ENCODE measurements around the gene RPA1. TPM values are rescaled to one million over a fixed set of nuclear protein-coding genes. Genes with fewer than 3 reads are reported as not detected.

Gene RPA1
- total and polyA plus RNA-seq, 2 of the 8 experiments (the other 6 are each of a cell fraction or from before 2014, with no cell fraction given), result 79.1 to 194 TPM

DNA sequence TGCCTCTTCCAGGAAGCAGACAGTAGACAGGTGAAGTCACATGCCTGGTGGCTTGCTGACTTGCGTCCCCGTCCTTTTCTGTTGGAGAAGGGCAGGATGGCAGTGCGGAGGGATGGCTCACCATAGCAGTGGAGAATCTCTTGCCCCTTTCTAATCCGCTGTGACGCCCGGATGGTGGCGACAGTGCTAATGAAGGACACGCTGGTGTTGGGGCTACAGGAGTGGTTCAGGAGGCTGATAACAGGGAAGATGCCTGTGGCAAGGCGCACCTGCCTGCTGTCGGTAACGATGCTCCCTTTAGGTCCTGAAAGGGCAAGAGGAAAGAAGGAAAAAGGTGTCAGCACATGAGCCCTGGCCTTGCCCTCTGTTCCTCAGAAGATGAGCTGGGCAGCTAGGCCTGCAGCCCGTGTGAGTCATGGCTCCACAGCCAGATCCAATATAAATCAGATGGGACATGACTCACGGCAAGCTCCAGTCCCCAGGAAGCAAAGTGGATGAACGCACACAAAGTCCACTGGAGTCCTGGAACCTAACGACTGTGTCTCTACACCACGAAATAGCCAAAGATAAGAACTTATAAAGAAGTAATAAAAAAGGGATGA is 42.4 kb upstream of the RPA1 start:
- no peaks in the 10 kb centered on the region for H3K27me3 ChIP-seq (replicated peaks in 1 of 4; ENCODE audit: control insufficient read depth in 3 of 4, extremely low read depth in 1 of 4, insufficient read depth in 3 of 4, low read length in 3 of 4)
- FAIRE-seq (no peak), DNase-seq (ENCODE audit: low read depth in 1 of 2, low spot score in 2 of 2) (no peak)
- H3K9ac ChIP-seq (replicated peaks in 1 of 4; ENCODE audit: extremely low read depth in 1 of 4, low read depth in 3 of 4, low read length in 3 of 4), result no peak overlapping the region
- no peak overlapping the region for H3K23ac ChIP-seq (ENCODE audit: insufficient read length)
- TF ChIP-seq SIX5 (IDR thresholded peaks at IDR 0.05; ENCODE audit: low read depth, low read length) (no peak), EP300 (IDR thresholded peaks at IDR 0.05; ENCODE audit: borderline replicate concordance in 1 of 2, low read depth in 2 of 2, low read length in 2 of 2) (no peak), BCL11A (IDR thresholded peaks at IDR 0.05; ENCODE audit: low read depth in 2 of 2, low read length in 2 of 2) (no peak), TBP (IDR thresholded peaks at IDR 0.05; ENCODE audit: low read depth, low read length) (no peak), CHD2 (IDR thresholded peaks at IDR 0.05; ENCODE audit: low read length) (no peak), GTF2F1 (IDR thresholded peaks at IDR 0.05; ENCODE audit: borderline replicate concordance, low read depth, low read length) (no peak)
- no peak overlapping the region; the same call in 1 of the 2 replicates for H4K8ac ChIP-seq (ENCODE audit: extremely low read depth, insufficient read depth, low read length)
- ChIA-PET POLR2A (ENCODE audit: partially characterized antibody) (interaction anchor here (1.2 to 1.7 kb wide), 2 partner anchors 10 to 15 kb away, joined by 3 to 4 read pairs; no protein-coding TSS in a partner anchor), CTCF (ENCODE audit: partially characterized antibody) (interaction anchor here (1.6 kb wide), 1 partner anchor 66 kb away, joined by 7 read pairs; no protein-coding TSS in a partner anchor)
- no peaks in the 10 kb centered on the region for H3K79me1 ChIP-seq (ENCODE audit: low read depth, low read length)
- no peak overlapping the region for H2BK12ac ChIP-seq (ENCODE audit: low read depth, low read length)
- no peak overlapping the region for H3K18ac ChIP-seq (ENCODE audit: extremely low read depth, low read length)
- H2AFZ ChIP-seq (ENCODE audit: low read length), result no peak overlapping the region
- no peaks in the 10 kb centered on the region for H3K9me3 ChIP-seq (ENCODE audit: insufficient read depth in 2 of 2, low read depth in 1 of 2, low read length in 1 of 2)
- H4K5ac ChIP-seq (ENCODE audit: insufficient read length, low read depth, low read length), result no peak overlapping the region
- WGBS, 2 experiments (ENCODE audit: extremely low coverage in 1 of 2, insufficient coverage in 1 of 2, insufficient read length in 1 of 2, insufficient replicate concordance in 2 of 2, low coverage in 1 of 2, low lambda C conversion rate in 2 of 2, missing lambda C conversion rate in 1 of 2), result 90% methylated on average over 16 of the region's 16 CpGs; no CpG with 5 or more reads in 1 of the 2 experiments
- H3K23me2 ChIP-seq (ENCODE audit: low read depth, low read length), result no peaks in the 10 kb centered on the region
- H3K4me1 ChIP-seq (replicated peaks in 1 of 4; ENCODE audit: control insufficient read depth in 3 of 4, insufficient read depth in 4 of 4, low read length in 3 of 4), result no peaks in the 10 kb centered on the region
- no peak overlapping the region for H3K27ac ChIP-seq (ENCODE audit: low read depth, low read length)
- H2BK20ac ChIP-seq (ENCODE audit: low read length), result no peak overlapping the region
- H2BK120ac ChIP-seq (replicated peaks; ENCODE audit: low read depth, low read length), result no peak overlapping the region
- H3K4ac ChIP-seq (replicated peaks; ENCODE audit: insufficient read length, low read depth, low read length), result no peak overlapping the region
- H3K14ac ChIP-seq (ENCODE audit: insufficient read length), result no peak overlapping the region
- no peak overlapping the region for H3K4me2 ChIP-seq (ENCODE audit: insufficient read depth in 1 of 2, low read depth in 2 of 2, low read length in 2 of 2)
- no peak overlapping the region for H2BK15ac ChIP-seq (ENCODE audit: low read length)
- no peak overlapping the region for H2AK5ac ChIP-seq (ENCODE audit: low read depth, low read length)
- no peak overlapping the region for H4K91ac ChIP-seq (replicated peaks; ENCODE audit: insufficient read length, low read length)
- H2BK5ac ChIP-seq (ENCODE audit: low read depth, low read length), result no peak overlapping the region
- no peak overlapping the region for H3K56ac ChIP-seq (replicated peaks; ENCODE audit: insufficient read length, low read depth, low read length)
- H3K36me3 ChIP-seq (ENCODE audit: control insufficient read depth in 2 of 4, insufficient read depth in 4 of 4, low read length in 3 of 4), result peaks cover 6 to 31% (median 13%) of the 10 kb centered on the region in 4 experiments; a peak in 7 of 8 replicates
- H4K20me1 ChIP-seq (replicated peaks in 1 of 2; ENCODE audit: control insufficient read depth in 1 of 2, insufficient read depth in 2 of 2, low read length in 2 of 2), result peaks cover 2 to 3% of the 10 kb centered on the region in 2 experiments
- no peaks in the 10 kb centered on the region for H3K79me2 ChIP-seq (ENCODE audit: control insufficient read depth in 1 of 2, insufficient read depth in 2 of 2, low read length in 2 of 2)
- no peak overlapping the region for H3K4me3 ChIP-seq (ENCODE audit: extremely low read depth in 1 of 4, insufficient read depth in 2 of 4, low read depth in 3 of 4, low read length in 4 of 4)

All from H1 (cell line).